Breast epithelium (tissue), 4 donors: ENCODE measurements around the gene HIGD2A. TPM values are rescaled to one million over a fixed set of nuclear protein-coding genes. Genes with fewer than 3 reads are reported as not detected.
A peak's percentile ranks its signal among the peaks of the same experiment; 100 is the strongest.

ENCODE experiments used
- DNase-seq, 2 donors: peaks; one replicate each; pipeline ENCODE4 v3.0.0-alpha.2; 2019; ENCODE audit warnings: low spot score in 2 of 2
- H3K27ac ChIP-seq, 2 donors: fragments of 200-600 bp; sonication (generic) in 1 of 2; one replicate each; pipeline ENCODE4 v1.5.1; 2016 to 2019; ENCODE audit warnings: mild to moderate bottlenecking in 1 of 2
- H3K27me3 ChIP-seq, 2 donors: fragments of 200-600 bp; sonication (generic) in 1 of 2; one replicate each; pipeline versions ENCODE4 v1.5.1 to v1.6.0; 2017 to 2019; ENCODE audit warnings: control low read depth in 1 of 2, mild to moderate bottlenecking in 1 of 2
- H3K36me3 ChIP-seq: fragments of 200-600 bp; one replicate; pipeline ENCODE4 v1.5.1; 2019
- H3K4me1 ChIP-seq, 2 donors: fragments of 200-600 bp; sonication (generic); one replicate each; pipeline ENCODE4 v1.5.1; 2016 to 2019; ENCODE audit warnings: control low read depth in 1 of 2
- H3K4me3 ChIP-seq, 3 donors: fragments of 200-600 bp; sonication (generic); 1 replicate in 2 of 3; 2 replicates in 1 of 3; pipeline ENCODE4 v1.5.1; 2016 to 2019; ENCODE audit warnings: mild to moderate bottlenecking in 3 of 3, moderate library complexity in 2 of 3
- H3K9me3 ChIP-seq, 2 donors: fragments of 200-600 bp; sonication (generic) in 1 of 2; one replicate each; pipeline ENCODE4 v1.5.1; 2016 to 2019; ENCODE audit warnings: control low read depth in 1 of 2
- POLR2A ChIP-seq: fragments of 450-650 bp; IDR thresholded peaks from one replicate; pipeline ENCODE4 v1.6.1; 2016; ENCODE audit warnings: antibody characterized with exemption, mild to moderate bottlenecking, moderate library complexity
- POLR2AphosphoS5 ChIP-seq, 3 donors: sonication (generic); formaldehyde crosslinking; IDR thresholded peaks; one replicate each; pipeline ENCODE4 v1.6.1; 2017; ENCODE audit warnings: antibody characterized with exemption in 3 of 3
- intact Hi-C: fragments of 100-400 bp; cut with DNase I; formaldehyde crosslinking; loops from one replicate; pipeline ENCODE4 v1.15.1; 2023; ENCODE audit warnings: low total_unique reads
- total RNA-seq, 3 donors: library from RNA; depleted of rRNA; stranded (reverse); fragments of >200 nt; gene quantifications; one replicate each; pipeline ENCODE4 v1.1.0, GENCODE V29; 2016
- TF ChIP-seq, protein P1 (sequence below), 3 donors: fragments of 450-650 bp; IDR thresholded peaks; one replicate each; pipeline ENCODE4 v1.5.1; 2016 to 2017; ENCODE audit warnings: antibody characterized with exemption in 3 of 3, mild to moderate bottlenecking in 3 of 3, moderate library complexity in 3 of 3

Gene HIGD2A
- 100 to 1,000 TPM in 1 of 3 donors, 10 to 100 TPM in 2; 68.5 to 134 (median 80.2) TPM for total RNA-seq

DNA sequence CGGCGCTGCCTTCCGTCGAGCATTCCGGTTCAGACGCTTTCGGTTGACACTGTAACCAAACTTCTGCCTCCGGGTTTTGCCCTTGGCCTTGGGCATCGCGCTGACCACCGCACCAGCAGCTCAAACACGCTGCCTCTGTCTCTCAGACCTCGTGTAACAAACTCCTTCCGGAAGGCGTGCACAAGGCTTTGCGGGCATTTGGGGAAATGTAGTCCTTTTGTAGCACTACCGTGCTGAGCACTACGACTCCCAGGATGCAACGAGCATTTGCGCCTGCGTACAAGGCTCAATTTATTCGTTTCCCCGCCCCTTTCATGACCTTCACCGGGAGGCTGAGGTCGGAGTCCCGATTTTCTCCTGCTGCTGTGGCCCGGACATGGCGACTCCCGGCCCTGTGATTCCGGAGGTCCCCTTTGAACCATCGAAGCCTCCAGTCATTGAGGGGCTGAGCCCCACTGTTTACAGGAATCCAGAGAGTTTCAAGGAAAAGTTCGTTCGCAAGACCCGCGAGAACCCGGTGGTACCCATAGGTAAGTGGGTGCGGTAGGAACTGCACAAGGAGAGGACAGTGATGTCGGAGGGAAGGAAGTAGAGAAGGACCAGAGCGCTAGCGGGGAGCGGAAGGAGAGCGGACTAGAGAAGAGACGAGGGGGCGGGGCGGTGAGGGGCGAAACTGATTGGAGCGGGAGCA, at the start of gene HIGD2A, which contains the start of gene NOP16:
TSS of gene HIGD2A (plus strand) at position 308 of the 691 bp plus-strand sequence. CDS start at position 377, 69 bp downstream.
TSS of gene NOP16 (minus strand) at position 155 of the 691 bp plus-strand sequence. CDS start at position 96, 59 bp downstream.
- Histone ChIP-seq H3K4me3 (peak within 1 kb of the TSS; percentile 77 to 82 (median 79)), H3K27me3 (no peaks in the 10 kb centered on the region), H3K36me3 (peaks cover 8% of the 10 kb centered on the region), H3K4me1 (peaks cover 7% of the 10 kb centered on the region in 2 donors), H3K9me3 (no peaks in the 10 kb centered on the region), H3K27ac (peak within 1 kb of the TSS; percentile 92 to 98)
- TF ChIP-seq, protein P1, sequence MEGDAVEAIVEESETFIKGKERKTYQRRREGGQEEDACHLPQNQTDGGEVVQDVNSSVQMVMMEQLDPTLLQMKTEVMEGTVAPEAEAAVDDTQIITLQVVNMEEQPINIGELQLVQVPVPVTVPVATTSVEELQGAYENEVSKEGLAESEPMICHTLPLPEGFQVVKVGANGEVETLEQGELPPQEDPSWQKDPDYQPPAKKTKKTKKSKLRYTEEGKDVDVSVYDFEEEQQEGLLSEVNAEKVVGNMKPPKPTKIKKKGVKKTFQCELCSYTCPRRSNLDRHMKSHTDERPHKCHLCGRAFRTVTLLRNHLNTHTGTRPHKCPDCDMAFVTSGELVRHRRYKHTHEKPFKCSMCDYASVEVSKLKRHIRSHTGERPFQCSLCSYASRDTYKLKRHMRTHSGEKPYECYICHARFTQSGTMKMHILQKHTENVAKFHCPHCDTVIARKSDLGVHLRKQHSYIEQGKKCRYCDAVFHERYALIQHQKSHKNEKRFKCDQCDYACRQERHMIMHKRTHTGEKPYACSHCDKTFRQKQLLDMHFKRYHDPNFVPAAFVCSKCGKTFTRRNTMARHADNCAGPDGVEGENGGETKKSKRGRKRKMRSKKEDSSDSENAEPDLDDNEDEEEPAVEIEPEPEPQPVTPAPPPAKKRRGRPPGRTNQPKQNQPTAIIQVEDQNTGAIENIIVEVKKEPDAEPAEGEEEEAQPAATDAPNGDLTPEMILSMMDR (IDR thresholded peaks at IDR 0.05), result peak in 1 of 3 donors; percentile 58
- TF ChIP-seq POLR2AphosphoS5 (IDR thresholded peaks at IDR 0.05) (peak; percentile 76 to 93 (median 83)), POLR2A (no peak)
- intact Hi-C loops, result no loop called here
- peak; percentile 99 for DNase-seq

DNA sequence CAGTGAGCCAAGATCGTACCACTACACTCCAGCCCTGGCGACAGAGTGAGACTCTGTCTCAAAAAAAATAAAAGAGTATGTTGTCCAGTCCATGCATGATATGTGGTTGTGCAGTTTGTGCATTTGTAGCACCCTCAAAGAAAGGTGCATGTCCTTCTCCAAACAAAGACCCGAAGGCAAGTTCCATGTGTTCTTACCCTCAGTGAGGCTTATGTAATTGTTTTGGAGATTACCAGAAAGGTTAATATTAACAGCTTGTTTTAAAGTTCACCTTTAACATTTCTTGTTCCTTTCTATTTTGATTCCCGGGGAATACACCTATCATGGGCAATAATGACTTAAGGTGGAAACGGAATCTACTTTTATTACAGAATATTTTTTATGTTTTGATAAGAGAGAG, 49.2 kb upstream of the HIGD2A start:
- H3K36me3 ChIP-seq, result no peaks in the 10 kb centered on the region
- TF ChIP-seq POLR2AphosphoS5 (IDR thresholded peaks at IDR 0.05) (no peak), POLR2A (no peak)
- TF ChIP-seq, protein P1 (IDR thresholded peaks at IDR 0.05), result no peak
- DNase-seq, result no peak

DNA sequence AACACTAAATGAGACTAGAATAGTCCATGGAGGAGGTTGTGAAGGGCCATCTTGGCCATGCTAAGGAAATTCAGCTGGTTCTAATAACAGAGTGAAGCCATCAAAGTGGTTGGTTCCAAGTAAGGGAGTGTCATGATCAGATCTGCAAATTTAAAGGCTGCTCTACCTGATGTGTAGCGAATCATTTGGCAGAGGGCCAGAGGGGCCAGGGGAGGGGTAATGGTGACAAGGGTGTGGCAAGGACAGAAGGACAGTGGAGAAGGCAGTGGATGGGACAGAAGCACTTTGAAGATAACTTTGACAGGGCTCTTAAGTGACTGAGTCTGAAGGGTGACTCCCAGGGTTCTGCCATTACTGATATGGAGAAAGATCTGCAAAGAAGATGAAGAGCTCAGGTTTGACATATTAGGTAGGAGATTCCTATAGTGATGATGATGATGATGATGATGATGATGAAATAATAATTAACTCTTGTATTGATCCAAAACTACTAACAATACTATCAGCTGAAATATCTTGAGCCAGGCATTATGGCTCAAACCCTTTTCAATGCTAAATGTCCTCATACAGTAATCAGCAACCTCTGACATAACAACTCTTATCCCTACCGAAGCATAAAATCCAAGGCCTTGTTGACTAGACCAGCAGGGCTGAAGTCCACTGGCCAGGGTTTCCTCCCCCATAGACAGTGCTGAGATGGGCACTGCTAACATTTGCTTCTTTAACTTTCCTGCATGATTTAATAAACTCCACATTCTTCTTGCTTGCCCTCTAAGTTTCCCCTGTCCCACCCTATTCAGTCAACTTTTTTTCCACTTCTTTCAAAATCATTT, 47.0 kb upstream of the HIGD2A start:
- DNase-seq, result no peak
- intact Hi-C loops, result no loop called here
- TF ChIP-seq, protein P1 (IDR thresholded peaks at IDR 0.05), result no peak
- TF ChIP-seq POLR2AphosphoS5 (IDR thresholded peaks at IDR 0.05) (no peak), POLR2A (no peak)
- Histone ChIP-seq H3K4me1 (no peaks in the 10 kb centered on the region), H3K9me3 (no peaks in the 10 kb centered on the region), H3K36me3 (no peaks in the 10 kb centered on the region), H3K4me3 (no peak overlapping the region), H3K27ac (no peak overlapping the region), H3K27me3 (no peaks in the 10 kb centered on the region)

More for the DNA sequence above, 49.2 kb upstream of the HIGD2A start:
- intact Hi-C loops, result no loop called here
- no peaks in the 10 kb centered on the region for H3K27me3 ChIP-seq
- H3K4me3 ChIP-seq, result no peak overlapping the region
- no peaks in the 10 kb centered on the region for H3K4me1 ChIP-seq
- no peaks in the 10 kb centered on the region for H3K9me3 ChIP-seq
- no peak overlapping the region for H3K27ac ChIP-seq

GRCh38 chr5:176342158-176342483, 46.4 kb upstream of the HIGD2A start:
- Histone ChIP-seq H3K9me3 (no peaks in the 10 kb centered on the region), H3K4me3 (no peak overlapping the region)
- TF ChIP-seq POLR2AphosphoS5 (IDR thresholded peaks at IDR 0.05) (no peak), POLR2A (no peak)
- TF ChIP-seq, protein P1 (IDR thresholded peaks at IDR 0.05), result no peak

More at GRCh38 chr5:176342158-176342483, 46.4 kb upstream of the HIGD2A start:
- Histone ChIP-seq H3K27ac (no peak overlapping the region), H3K36me3 (no peaks in the 10 kb centered on the region), H3K27me3 (no peaks in the 10 kb centered on the region), H3K4me1 (no peaks in the 10 kb centered on the region)
- intact Hi-C loops, result no loop called here
- no peak for DNase-seq
